ENCODE measurements around the gene PRPF19.

The PRPF19 gene

GRCh38 chr11:60906132-60906972 lies at the start of gene PRPF19:
PRPF19 (minus strand) TSS chr11:60906585; CDS start chr11:60906382, 203 bp downstream.
- DNase-seq (ENCODE audit: low spot score) = peak; percentile 96

GRCh38 chr11:60955571-60955970 lies 49.2 kb upstream of the PRPF19 start:
- no peak for DNase-seq (ENCODE audit: low spot score)

GRCh38 chr11:60954421-60954820 lies 48.0 kb upstream of the PRPF19 start:
- no peak for DNase-seq (ENCODE audit: low spot score)

- DNase-seq (ENCODE audit: low spot score) = no peak
Measured at GRCh38 chr11:60953781-60954180, 47.4 kb upstream of the PRPF19 start.

- DNase-seq (ENCODE audit: low spot score) = no peak
Measured at GRCh38 chr11:60952742-60953170, 46.4 kb upstream of the PRPF19 start.

- peak; percentile 20 for DNase-seq (ENCODE audit: low spot score)
Measured at GRCh38 chr11:60951904-60952741, 45.7 kb upstream of the PRPF19 start, which contains the start of gene SLC15A3. SLC15A3 (minus strand) TSS chr11:60952176; CDS start chr11:60951551, 625 bp downstream.

GRCh38 chr11:60951606-60951903 lies 45.2 kb upstream of the PRPF19 start:
- DNase-seq (ENCODE audit: low spot score) = no peak

- DNase-seq (ENCODE audit: low spot score) = no peak
Measured at GRCh38 chr11:60950933-60951605, 44.7 kb upstream of the PRPF19 start.

- DNase-seq (ENCODE audit: low spot score) = no peak
Measured at GRCh38 chr11:60950024-60950423, 43.6 kb upstream of the PRPF19 start.

- DNase-seq (ENCODE audit: low spot score) = no peak
Measured at GRCh38 chr11:60948250-60948649, 41.9 kb upstream of the PRPF19 start.

GRCh38 chr11:60947700-60948099 lies 41.3 kb upstream of the PRPF19 start:
- DNase-seq (ENCODE audit: low spot score) = no peak

- no peak for DNase-seq (ENCODE audit: low spot score)
Measured at GRCh38 chr11:60946601-60947264, 40.3 kb upstream of the PRPF19 start.

GRCh38 chr11:60945295-60945667 lies 38.9 kb upstream of the PRPF19 start:
- no peak for DNase-seq (ENCODE audit: low spot score)

- no peak for DNase-seq (ENCODE audit: low spot score)
Measured at GRCh38 chr11:60944490-60945294, 38.3 kb upstream of the PRPF19 start.

- DNase-seq (ENCODE audit: low spot score) = no peak
Measured at GRCh38 chr11:60942970-60943565, 36.7 kb upstream of the PRPF19 start.

GRCh38 chr11:60942219-60942618 lies 35.8 kb upstream of the PRPF19 start:
- no peak for DNase-seq (ENCODE audit: low spot score)

- no peak for DNase-seq (ENCODE audit: low spot score)
Measured at GRCh38 chr11:60941371-60942119, 35.2 kb upstream of the PRPF19 start.

- no peak for DNase-seq (ENCODE audit: low spot score)
Measured at GRCh38 chr11:60939855-60940254, 33.5 kb upstream of the PRPF19 start.

GRCh38 chr11:60939301-60939700 lies 32.9 kb upstream of the PRPF19 start:
- no peak for DNase-seq (ENCODE audit: low spot score)

- no peak for DNase-seq (ENCODE audit: low spot score)
Measured at GRCh38 chr11:60938500-60938899, 32.1 kb upstream of the PRPF19 start.
